MCF 10A (cell line): Measurements from ENCODE around the gene OLFML2A. TPM values are rescaled to one million over a fixed set of nuclear protein-coding genes. Genes with fewer than 3 reads are reported as not detected.

Source experiments
- BruUV-seq: library from RNA; stranded (reverse); fragments of 400-500 nt; replicated peaks from 2 replicates; lab custom pipeline; 2021; lab: Mats Ljungman, UMichigan
- CTCF ChIA-PET: fragments of 300-600 bp; sonication (Branson Sonifier 250); formaldehyde crosslinking; extraction: SDS; loops from one replicate; lab custom pipeline; 2021; ENCODE audit warnings: antibody characterized with exemption, inconsistent platforms; lab: Yijun Ruan, JAX
- POLR2A ChIA-PET: fragments of 300-600, 350-650 bp; sonication (Branson Sonifier 250); formaldehyde crosslinking; extraction: SDS; loops from one replicate; lab custom pipeline; 2020; ENCODE audit warnings: antibody characterized with exemption, inconsistent platforms; lab: Yijun Ruan, JAX
- DNase-seq: peaks from one replicate; pipeline ENCODE4 v3.0.0-alpha.2; 2018; ENCODE audit not compliant: unreplicated experiment
- H3K27ac Mint-ChIP-seq: one replicate; pipeline ENCODE4 v1.8.0; 2022; ENCODE audit warnings: mild to moderate bottlenecking, low read depth, mixed read lengths; ENCODE audit not compliant: unreplicated experiment
- H3K27me3 Mint-ChIP-seq: one replicate; pipeline ENCODE4 v1.8.0; 2022; ENCODE audit warnings: mixed read lengths; ENCODE audit not compliant: insufficient read depth, unreplicated experiment
- H3K36me3 Mint-ChIP-seq: one replicate; pipeline ENCODE4 v1.8.0; 2022; ENCODE audit warnings: mild to moderate bottlenecking, moderate library complexity, mixed read lengths; ENCODE audit not compliant: insufficient read depth, unreplicated experiment
- H3K4me1 Mint-ChIP-seq: one replicate; pipeline ENCODE4 v1.8.0; 2022; ENCODE audit warnings: mixed read lengths; ENCODE audit not compliant: insufficient read depth, unreplicated experiment
- H3K4me3 Mint-ChIP-seq: one replicate; pipeline ENCODE4 v1.8.0; 2022; ENCODE audit warnings: mild to moderate bottlenecking, moderate library complexity, mixed read lengths; ENCODE audit not compliant: unreplicated experiment
- H3K9me3 Mint-ChIP-seq: one replicate; pipeline ENCODE4 v1.8.0; 2022; ENCODE audit warnings: mixed read lengths; ENCODE audit not compliant: unreplicated experiment
- CTCF ChIP-seq: fragments of 200-600 bp; IDR thresholded peaks from one replicate; pipeline ENCODE4 v1.8.0; 2022; ENCODE audit warnings: antibody characterized with exemption, mild to moderate bottlenecking; ENCODE audit not compliant: unreplicated experiment
- intact Hi-C: fragments of 100-400 bp; cut with micrococcal nuclease; formaldehyde crosslinking; loops from 2 replicates; pipeline ENCODE4 v1.14.1; 2022
- total RNA-seq: library from RNA; stranded (reverse); gene quantifications from 2 replicates; pipeline ENCODE4 v1.2.3, GENCODE V29; 2022

The OLFML2A gene
- total RNA-seq, 1 experiment from 2014 or later = 0.21 TPM

- Mint-ChIP-seq H3K4me3 (no peak overlapping the region), H3K9me3 (no peaks in the 10 kb centered on the region), H3K27me3 (no peaks in the 10 kb centered on the region), H3K4me1 (peaks cover 9% of the 10 kb centered on the region), H3K36me3 (no peaks in the 10 kb centered on the region), H3K27ac (no peak overlapping the region)
- BruUV-seq = no TSS peak
- no peak for DNase-seq
- no peak for TF ChIP-seq CTCF
- intact Hi-C loops = no loop called here
- ChIA-PET CTCF (interaction anchor here (1.6 to 2.2 kb wide), 2 partner anchors 38 to 103 kb away, joined by 3 to 5 read pairs; no protein-coding TSS in a partner anchor), POLR2A (no interaction called here)
Observed at GRCh38 chr9:124749284-124749683, 27.6 kb upstream of the OLFML2A start.

GRCh38 chr9:124749781-124750180 lies 27.2 kb upstream of the OLFML2A start:
- Mint-ChIP-seq H3K4me3 (no peak overlapping the region), H3K9me3 (no peaks in the 10 kb centered on the region), H3K27me3 (no peaks in the 10 kb centered on the region), H3K4me1 (peaks cover 14% of the 10 kb centered on the region), H3K27ac (no peak overlapping the region), H3K36me3 (no peaks in the 10 kb centered on the region)
- no peak for TF ChIP-seq CTCF
- BruUV-seq = no TSS peak
- ChIA-PET CTCF (interaction anchor here (1.6 to 2.2 kb wide), 2 partner anchors 38 to 103 kb away, joined by 3 to 5 read pairs; no protein-coding TSS in a partner anchor), POLR2A (no interaction called here)
- DNase-seq = no peak
- intact Hi-C loops = loop anchor here (5.0 kb wide), 1 partner anchor 197 kb away; no protein-coding TSS in a partner anchor

GRCh38 chr9:124752967-124753366 lies 24.0 kb upstream of the OLFML2A start:
- no peak overlapping the region for H3K27ac Mint-ChIP-seq
- H3K27me3 Mint-ChIP-seq = no peaks in the 10 kb centered on the region
- no peak for DNase-seq
- ChIA-PET POLR2A (interaction anchor here (0.6 to 1.7 kb wide), 9 partner anchors 10 to 136 kb away, joined by 3 to 5 read pairs (median 3); no protein-coding TSS in a partner anchor), CTCF (interaction anchor here (0.6 to 1.4 kb wide), 7 partner anchors 16 to 445 kb away, joined by 3 to 6 read pairs (median 3); no protein-coding TSS in a partner anchor)
- no peak overlapping the region for H3K4me3 Mint-ChIP-seq
- no peaks in the 10 kb centered on the region for H3K36me3 Mint-ChIP-seq
- H3K4me1 Mint-ChIP-seq = peaks cover 19% of the 10 kb centered on the region
- no peaks in the 10 kb centered on the region for H3K9me3 Mint-ChIP-seq
- BruUV-seq = no TSS peak
- no peak for TF ChIP-seq CTCF
- intact Hi-C loops = loop anchor here (5.0 kb wide), 1 partner anchor 201 kb away; no protein-coding TSS in a partner anchor

GRCh38 chr9:124754289-124754688 lies 22.6 kb upstream of the OLFML2A start:
- no peak overlapping the region for H3K27ac Mint-ChIP-seq
- no peaks in the 10 kb centered on the region for H3K9me3 Mint-ChIP-seq
- ChIA-PET CTCF (interaction anchor here (0.8 to 1.4 kb wide), 6 partner anchors 9 to 137 kb away, joined by 3 to 6 read pairs (median 3); no protein-coding TSS in a partner anchor), POLR2A (interaction anchor here (0.6 to 1.7 kb wide), 7 partner anchors 8 to 211 kb away, joined by 3 to 4 read pairs (median 3); no protein-coding TSS in a partner anchor)
- DNase-seq = peak; percentile 47
- H3K36me3 Mint-ChIP-seq = no peaks in the 10 kb centered on the region
- peaks cover 32% of the 10 kb centered on the region for H3K4me1 Mint-ChIP-seq
- no peaks in the 10 kb centered on the region for H3K27me3 Mint-ChIP-seq
- peak; percentile 45 for TF ChIP-seq CTCF
- no TSS peak for BruUV-seq
- H3K4me3 Mint-ChIP-seq = no peak overlapping the region
- intact Hi-C loops = loop anchor here (1.0 to 5.0 kb wide), 3 partner anchors 42 to 202 kb away; no protein-coding TSS in a partner anchor
